K562 (cell line): ENCODE measurements around the gene RSPH9. TPM values are rescaled to one million over a fixed set of nuclear protein-coding genes. Genes with fewer than 3 reads are reported as not detected.

Experiments used
- FUS ChIP-seq: fragments of 200-400 bp; formaldehyde crosslinking; optimal IDR thresholded peaks from 2 replicates; pipeline ENCODE3; 2017; ENCODE audit warnings: low read depth, low read length
- LARP7 ChIP-seq: fragments of 450-650 bp; IDR thresholded peaks from 2 replicates; pipeline ENCODE4 v1.6.1; 2016
- NR2F6 ChIP-seq: fragments of 450-650 bp; formaldehyde crosslinking; IDR thresholded peaks from 2 replicates; pipeline ENCODE4 v1.4.0; 2020; ENCODE audit warnings: mild to moderate bottlenecking
- PRMT5 ChIP-seq: sonication (generic); formaldehyde crosslinking; IDR thresholded peaks from 2 replicates; pipeline ENCODE4 v1.5.0; 2020; ENCODE audit warnings: missing genetic modification reagents
- RFX1 ChIP-seq: fragments of 450-650 bp; IDR thresholded peaks from 2 replicates; pipeline ENCODE4 v1.6.1; 2016; ENCODE audit warnings: mild to moderate bottlenecking, moderate library complexity
- TAF7 ChIP-seq: fragments of 450-650 bp; IDR thresholded peaks from 2 replicates; pipeline ENCODE4 v1.6.1; 2016; ENCODE audit warnings: missing genetic modification characterization, missing compliant biosample characterization
- TCF3 ChIP-seq: sonication (generic); formaldehyde crosslinking; IDR thresholded peaks from 2 replicates; pipeline ENCODE4 v1.4.0; 2020; ENCODE audit warnings: mild to moderate bottlenecking, missing genetic modification reagents
- ZNF232 ChIP-seq: sonication (generic); formaldehyde crosslinking; IDR thresholded peaks from 2 replicates; pipeline ENCODE4 v1.8.0; 2022; ENCODE audit warnings: mild to moderate bottlenecking, missing genetic modification reagents
- ZNF324 ChIP-seq: fragments of 250-450 bp; sonication (Bioruptor Pico); IDR thresholded peaks from 2 replicates; pipeline ENCODE4 v1.4.0; 2020; ENCODE audit warnings: mild to moderate bottlenecking
- ZNF436 ChIP-seq: fragments of 250-450, 450-650 bp; sonication (Bioruptor Pico); formaldehyde crosslinking; IDR thresholded peaks from 2 replicates; pipeline ENCODE4 v1.7.0; 2020; ENCODE audit warnings: mild to moderate bottlenecking
- ZNF561 ChIP-seq: fragments of 450-650 bp; formaldehyde crosslinking; conservative IDR thresholded peaks from 2 replicates; pipeline ENCODE4 v1.4.0; 2020; ENCODE audit warnings: mild to moderate bottlenecking, moderate library complexity
- ZNF644 ChIP-seq: fragments of 200-800 bp; sonication (Bioruptor generic); IDR thresholded peaks from 2 replicates; pipeline ENCODE4 v1.6.1; 2016; ENCODE audit warnings: low read depth, missing genetic modification characterization, missing compliant biosample characterization
- polyA plus RNA-seq, 8 experiments: library from polyadenylated mRNA; depleted of rRNA in 4 of 8; stranded (reverse) in 5 of 8; unstranded in 3 of 8; fragments of >200 nt; fragmentation: Nextera tagmentation in 2 of 8; fragmentation: Illumina TruSeq in 1 of 8; extraction: Ambion mirVana in 2 of 8; extraction: Trizol in 1 of 8; gene quantifications; 2 replicates each; pipeline versions ENCODE4 v1.2.1 to v1.2.3, GENCODE V29; 2011 to 2014; ENCODE audit warnings: inconsistent platforms in 1 of 8, missing spikeins in 1 of 8
- total RNA-seq, 7 experiments: library from RNA; depleted of rRNA in 6 of 7; stranded (reverse); fragments of >200 nt in 6 of 7; fragmentation: Illumina TruSeq in 2 of 7; extraction: Trizol in 2 of 7; gene quantifications; 2 replicates each; pipeline versions ENCODE4 v1.2.1 to v1.2.3, GENCODE V29; 2011 to 2021; ENCODE audit warnings: low replicate concordance in 1 of 7
- TF ChIP-seq, protein P1 (sequence below): fragments of 250-450 bp; sonication (Bioruptor Pico); IDR thresholded peaks from 2 replicates; pipeline ENCODE4 v1.8.0; 2021; ENCODE audit warnings: moderate library complexity, mild to moderate bottlenecking, inconsistent platforms
- TF ChIP-seq, protein P2 (sequence below), 2 experiments: fragments of 250-450 bp in 1 of 2; fragments of 450-650 bp in 1 of 2; sonication (Bioruptor Pico) in 1 of 2; IDR thresholded peaks; 2 replicates each; pipeline versions ENCODE4 v1.6.1 to v1.8.0; 2016 to 2021; ENCODE audit warnings: mild to moderate bottlenecking in 2 of 2, moderate library complexity in 2 of 2, missing compliant biosample characterization in 1 of 2, missing genetic modification characterization in 1 of 2
- TF ChIP-seq, protein P3 (sequence below): IDR thresholded peaks from 2 replicates; pipeline ENCODE4 v1.6.1; 2016; ENCODE audit warnings: missing genetic modification characterization, missing compliant biosample characterization
- TF ChIP-seq, protein P4 (sequence below): fragments of 250-450 bp; sonication (Bioruptor Pico); IDR thresholded peaks from 2 replicates; pipeline ENCODE4 v1.8.0; 2022; ENCODE audit warnings: inconsistent platforms
- TF ChIP-seq, protein P5 (sequence below): fragments of 450-650 bp; IDR thresholded peaks from 2 replicates; pipeline ENCODE4 v1.6.1; 2016; ENCODE audit warnings: borderline replicate concordance

RSPH9 gene
- total and polyA plus RNA-seq, 9 of the 15 experiments (the other 6 are each of a cell fraction or from before 2014, with no cell fraction given), result 0.05 to 0.60 (median 0.39) TPM; not detected in 6

DNA sequence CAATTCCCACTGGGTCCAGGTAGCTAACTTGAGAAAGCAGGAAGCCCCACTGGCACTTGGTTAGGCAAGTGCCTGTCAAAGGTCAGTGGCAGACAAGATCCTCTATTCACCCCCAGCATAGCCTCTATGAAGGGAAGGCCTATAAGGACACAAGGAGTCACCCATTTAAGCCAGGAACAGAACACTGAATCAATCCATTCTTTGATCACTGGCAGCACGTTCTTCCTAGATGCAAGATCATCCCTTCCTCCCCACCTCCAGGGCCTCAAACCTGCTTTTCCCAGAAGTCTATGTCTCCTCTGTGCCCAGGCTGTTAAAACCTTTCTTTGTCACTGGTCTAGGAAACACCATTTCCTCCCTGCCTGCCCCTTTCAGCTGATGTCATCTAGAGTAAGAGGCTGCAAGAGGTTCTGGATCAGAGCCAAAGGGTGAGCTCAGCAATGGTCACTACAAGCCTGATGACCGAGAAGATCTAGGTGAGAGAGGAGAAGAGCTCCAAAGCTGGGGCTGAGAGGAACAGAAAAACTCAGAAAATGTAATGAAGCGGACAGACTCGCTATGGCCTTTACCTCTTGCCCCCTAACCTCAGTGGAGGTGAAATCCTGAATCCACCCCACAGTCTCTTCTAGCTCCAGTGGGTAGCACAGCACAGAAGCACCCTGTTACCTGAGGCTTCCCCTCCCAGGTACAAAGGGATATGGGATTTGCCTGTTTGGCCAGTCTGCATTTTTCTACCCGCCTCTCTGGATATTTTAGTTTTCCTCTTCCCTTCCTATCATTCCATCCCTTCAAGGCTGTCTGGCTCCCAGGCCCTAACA lies 17.6 kb upstream of the RSPH9 start (continued):
- TF ChIP-seq, protein P1, sequence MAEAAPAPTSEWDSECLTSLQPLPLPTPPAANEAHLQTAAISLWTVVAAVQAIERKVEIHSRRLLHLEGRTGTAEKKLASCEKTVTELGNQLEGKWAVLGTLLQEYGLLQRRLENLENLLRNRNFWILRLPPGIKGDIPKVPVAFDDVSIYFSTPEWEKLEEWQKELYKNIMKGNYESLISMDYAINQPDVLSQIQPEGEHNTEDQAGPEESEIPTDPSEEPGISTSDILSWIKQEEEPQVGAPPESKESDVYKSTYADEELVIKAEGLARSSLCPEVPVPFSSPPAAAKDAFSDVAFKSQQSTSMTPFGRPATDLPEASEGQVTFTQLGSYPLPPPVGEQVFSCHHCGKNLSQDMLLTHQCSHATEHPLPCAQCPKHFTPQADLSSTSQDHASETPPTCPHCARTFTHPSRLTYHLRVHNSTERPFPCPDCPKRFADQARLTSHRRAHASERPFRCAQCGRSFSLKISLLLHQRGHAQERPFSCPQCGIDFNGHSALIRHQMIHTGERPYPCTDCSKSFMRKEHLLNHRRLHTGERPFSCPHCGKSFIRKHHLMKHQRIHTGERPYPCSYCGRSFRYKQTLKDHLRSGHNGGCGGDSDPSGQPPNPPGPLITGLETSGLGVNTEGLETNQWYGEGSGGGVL (CRISPR knock-in tag), result 0 out of 2 replicates have a peak, but pooled peaks have one; percentile 4
- TF ChIP-seq, protein P2, sequence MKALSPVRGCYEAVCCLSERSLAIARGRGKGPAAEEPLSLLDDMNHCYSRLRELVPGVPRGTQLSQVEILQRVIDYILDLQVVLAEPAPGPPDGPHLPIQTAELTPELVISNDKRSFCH (CRISPR knock-in tag; IDR thresholded peaks at IDR 0.05), result peak; percentile 65; the same call in 1 of the 2 replicates
- TF ChIP-seq, protein P2 (tag; IDR thresholded peaks at IDR 0.05), result peak; percentile 95
- no peak for TF ChIP-seq ZNF232 (CRISPR knock-in tag)
- no peak for TF ChIP-seq NR2F6 (CRISPR knock-in tag)
- peak; percentile 10; the same call in 1 of the 2 replicates for TF ChIP-seq ZNF436 (CRISPR knock-in tag)
- no peak for TF ChIP-seq PRMT5 (CRISPR knock-in tag)
- peak; percentile 71 for TF ChIP-seq TAF7 (tag)
- TF ChIP-seq ZNF324 (CRISPR knock-in tag), result 0 out of 2 replicates have a peak, but pooled peaks have one; percentile 45
- TF ChIP-seq TCF3, result no peak; the same call in 1 of the 2 replicates
- peak; percentile 44; the same call in 1 of the 2 replicates for TF ChIP-seq LARP7
- TF ChIP-seq, protein P3, sequence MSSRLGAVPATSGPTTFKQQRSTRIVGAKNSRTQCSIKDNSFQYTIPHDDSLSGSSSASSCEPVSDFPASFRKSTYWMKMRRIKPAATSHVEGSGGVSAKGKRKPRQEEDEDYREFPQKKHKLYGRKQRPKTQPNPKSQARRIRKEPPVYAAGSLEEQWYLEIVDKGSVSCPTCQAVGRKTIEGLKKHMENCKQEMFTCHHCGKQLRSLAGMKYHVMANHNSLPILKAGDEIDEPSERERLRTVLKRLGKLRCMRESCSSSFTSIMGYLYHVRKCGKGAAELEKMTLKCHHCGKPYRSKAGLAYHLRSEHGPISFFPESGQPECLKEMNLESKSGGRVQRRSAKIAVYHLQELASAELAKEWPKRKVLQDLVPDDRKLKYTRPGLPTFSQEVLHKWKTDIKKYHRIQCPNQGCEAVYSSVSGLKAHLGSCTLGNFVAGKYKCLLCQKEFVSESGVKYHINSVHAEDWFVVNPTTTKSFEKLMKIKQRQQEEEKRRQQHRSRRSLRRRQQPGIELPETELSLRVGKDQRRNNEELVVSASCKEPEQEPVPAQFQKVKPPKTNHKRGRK (tag), result no peak; the same call in 1 of the 2 replicates
- TF ChIP-seq ZNF561 (CRISPR knock-in tag), result 0 out of 2 replicates have a peak, but pooled peaks have one; percentile 16
- TF ChIP-seq ZNF644 (tag), result peak; percentile 93
- TF ChIP-seq, protein P4, sequence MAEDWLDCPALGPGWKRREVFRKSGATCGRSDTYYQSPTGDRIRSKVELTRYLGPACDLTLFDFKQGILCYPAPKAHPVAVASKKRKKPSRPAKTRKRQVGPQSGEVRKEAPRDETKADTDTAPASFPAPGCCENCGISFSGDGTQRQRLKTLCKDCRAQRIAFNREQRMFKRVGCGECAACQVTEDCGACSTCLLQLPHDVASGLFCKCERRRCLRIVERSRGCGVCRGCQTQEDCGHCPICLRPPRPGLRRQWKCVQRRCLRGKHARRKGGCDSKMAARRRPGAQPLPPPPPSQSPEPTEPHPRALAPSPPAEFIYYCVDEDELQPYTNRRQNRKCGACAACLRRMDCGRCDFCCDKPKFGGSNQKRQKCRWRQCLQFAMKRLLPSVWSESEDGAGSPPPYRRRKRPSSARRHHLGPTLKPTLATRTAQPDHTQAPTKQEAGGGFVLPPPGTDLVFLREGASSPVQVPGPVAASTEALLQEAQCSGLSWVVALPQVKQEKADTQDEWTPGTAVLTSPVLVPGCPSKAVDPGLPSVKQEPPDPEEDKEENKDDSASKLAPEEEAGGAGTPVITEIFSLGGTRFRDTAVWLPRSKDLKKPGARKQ (CRISPR knock-in tag), result no peak
- TF ChIP-seq FUS, result no peak
- no peak for TF ChIP-seq RFX1
- TF ChIP-seq, protein P5, sequence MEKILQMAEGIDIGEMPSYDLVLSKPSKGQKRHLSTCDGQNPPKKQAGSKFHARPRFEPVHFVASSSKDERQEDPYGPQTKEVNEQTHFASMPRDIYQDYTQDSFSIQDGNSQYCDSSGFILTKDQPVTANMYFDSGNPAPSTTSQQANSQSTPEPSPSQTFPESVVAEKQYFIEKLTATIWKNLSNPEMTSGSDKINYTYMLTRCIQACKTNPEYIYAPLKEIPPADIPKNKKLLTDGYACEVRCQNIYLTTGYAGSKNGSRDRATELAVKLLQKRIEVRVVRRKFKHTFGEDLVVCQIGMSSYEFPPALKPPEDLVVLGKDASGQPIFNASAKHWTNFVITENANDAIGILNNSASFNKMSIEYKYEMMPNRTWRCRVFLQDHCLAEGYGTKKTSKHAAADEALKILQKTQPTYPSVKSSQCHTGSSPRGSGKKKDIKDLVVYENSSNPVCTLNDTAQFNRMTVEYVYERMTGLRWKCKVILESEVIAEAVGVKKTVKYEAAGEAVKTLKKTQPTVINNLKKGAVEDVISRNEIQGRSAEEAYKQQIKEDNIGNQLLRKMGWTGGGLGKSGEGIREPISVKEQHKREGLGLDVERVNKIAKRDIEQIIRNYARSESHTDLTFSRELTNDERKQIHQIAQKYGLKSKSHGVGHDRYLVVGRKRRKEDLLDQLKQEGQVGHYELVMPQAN, result no peak; the same call in 1 of the 2 replicates
